SK-N-SH treated with all-trans-retinoic acid at 6 μM for 48 hours (cell line): ENCODE measurements around the gene NOTUM.

Experiments used
- ATAC-seq: fragments of 200-7000 bp; cut with Tn5 transposase; 3 replicates; pipeline ENCODE4 v1.9.1; 2020; ENCODE audit warnings: mild to moderate bottlenecking, moderate library complexity
- ARNTL ChIP-seq: fragments of 450-650 bp; formaldehyde crosslinking; IDR thresholded peaks from 2 replicates; pipeline ENCODE4 v1.5.0; 2020; ENCODE audit warnings: low read depth, mild to moderate bottlenecking, moderate library complexity, borderline replicate concordance
- BACH2 ChIP-seq: fragments of 250-450 bp; sonication (Bioruptor Pico); IDR thresholded peaks from 2 replicates; pipeline ENCODE4 v1.9.0; 2021; ENCODE audit warnings: mild to moderate bottlenecking, borderline replicate concordance
- CSDC2 ChIP-seq: fragments of 250-450 bp; sonication (Bioruptor Pico); IDR thresholded peaks from 2 replicates; pipeline ENCODE4 v1.5.0; 2020; ENCODE audit warnings: mild to moderate bottlenecking, moderate library complexity
- ESRRG ChIP-seq: fragments of 250-450 bp; sonication (Bioruptor Pico); IDR thresholded peaks from 2 replicates; pipeline ENCODE4 v1.6.1; 2021; ENCODE audit warnings: mild to moderate bottlenecking
- GLIS3 ChIP-seq: fragments of 250-450 bp; sonication (Bioruptor Pico); IDR thresholded peaks from 2 replicates; pipeline ENCODE4 v1.5.0; 2020; ENCODE audit warnings: mild to moderate bottlenecking, moderate library complexity
- ISL1 ChIP-seq: fragments of 250-450 bp; sonication (Bioruptor Pico); IDR thresholded peaks from 2 replicates; pipeline ENCODE4 v2.1.2; 2022; ENCODE audit warnings: mild to moderate bottlenecking, moderate library complexity
- OSR1 ChIP-seq: fragments of 250-450 bp; sonication (Bioruptor Pico); IDR thresholded peaks from 2 replicates; pipeline ENCODE4 v1.8.0; 2022; ENCODE audit warnings: moderate library complexity, mild to moderate bottlenecking, inconsistent platforms
- RARB ChIP-seq: fragments of 250-450 bp; sonication (Bioruptor Pico); IDR thresholded peaks from 2 replicates; pipeline ENCODE4 v1.8.0; 2021; ENCODE audit warnings: mild to moderate bottlenecking, moderate library complexity
- SNAI2 ChIP-seq: fragments of 250-450 bp; sonication (Bioruptor Pico); IDR thresholded peaks from 2 replicates; pipeline ENCODE4 v1.5.0; 2020; ENCODE audit warnings: mild to moderate bottlenecking, moderate library complexity
- TCF4 ChIP-seq: fragments of 250-450 bp; sonication (Bioruptor Pico); IDR thresholded peaks from 2 replicates; pipeline ENCODE4 v1.8.0; 2021; ENCODE audit warnings: mild to moderate bottlenecking, moderate library complexity, borderline replicate concordance
- TOX ChIP-seq: fragments of 250-450 bp; sonication (Bioruptor Pico); IDR thresholded peaks from 2 replicates; pipeline ENCODE4 v1.8.0; 2021; ENCODE audit warnings: mild to moderate bottlenecking, moderate library complexity, borderline replicate concordance
- ZC3H10 ChIP-seq: fragments of 250-450 bp; sonication (Bioruptor Pico); IDR thresholded peaks from 2 replicates; pipeline ENCODE4 v1.5.1; 2021; ENCODE audit warnings: mild to moderate bottlenecking, moderate library complexity
- ZFP30 ChIP-seq: fragments of 450-650 bp; formaldehyde crosslinking; IDR thresholded peaks from 2 replicates; pipeline ENCODE4 v1.5.0; 2022; ENCODE audit warnings: mild to moderate bottlenecking, moderate library complexity
- ZNF565 ChIP-seq: fragments of 450-650 bp; formaldehyde crosslinking; conservative IDR thresholded peaks from 2 replicates; pipeline ENCODE4 v1.5.0; 2020; ENCODE audit warnings: low read depth, mild to moderate bottlenecking, moderate library complexity
- ZNF70 ChIP-seq: fragments of 450-650 bp; formaldehyde crosslinking; IDR thresholded peaks from 2 replicates; pipeline ENCODE4 v1.5.0; 2020; ENCODE audit warnings: mild to moderate bottlenecking, moderate library complexity
- ZNF8 ChIP-seq: fragments of 450-650 bp; formaldehyde crosslinking; IDR thresholded peaks from 2 replicates; pipeline ENCODE4 v1.5.0; 2020; ENCODE audit warnings: mild to moderate bottlenecking, moderate library complexity
- TF ChIP-seq, protein P1 (sequence below): fragments of 250-450 bp; sonication (Bioruptor Pico); IDR thresholded peaks from 2 replicates; pipeline ENCODE4 v1.5.0; 2020; ENCODE audit warnings: mild to moderate bottlenecking, moderate library complexity
- TF ChIP-seq, protein P2 (sequence below): fragments of 250-450 bp; sonication (Bioruptor Pico); IDR thresholded peaks from 2 replicates; pipeline ENCODE4 v1.5.1; 2021; ENCODE audit warnings: mild to moderate bottlenecking, moderate library complexity
- TF ChIP-seq, protein P3 (sequence below): fragments of 250-450 bp; sonication (Bioruptor Pico); IDR thresholded peaks from 2 replicates; pipeline ENCODE4 v1.5.1; 2020; ENCODE audit warnings: low read depth, mild to moderate bottlenecking, moderate library complexity
- TF ChIP-seq, protein P4 (sequence below): fragments of 250-450 bp; sonication (Bioruptor Pico); IDR thresholded peaks from 2 replicates; pipeline ENCODE4 v1.8.0; 2021; ENCODE audit warnings: low read depth, mild to moderate bottlenecking, moderate library complexity, borderline replicate concordance
- TF ChIP-seq, protein P5 (sequence below): fragments of 250-450 bp; sonication (Bioruptor Pico); IDR thresholded peaks from 2 replicates; pipeline ENCODE4 v1.8.0; 2020; ENCODE audit warnings: mild to moderate bottlenecking, moderate library complexity, borderline replicate concordance

The NOTUM gene

DNA sequence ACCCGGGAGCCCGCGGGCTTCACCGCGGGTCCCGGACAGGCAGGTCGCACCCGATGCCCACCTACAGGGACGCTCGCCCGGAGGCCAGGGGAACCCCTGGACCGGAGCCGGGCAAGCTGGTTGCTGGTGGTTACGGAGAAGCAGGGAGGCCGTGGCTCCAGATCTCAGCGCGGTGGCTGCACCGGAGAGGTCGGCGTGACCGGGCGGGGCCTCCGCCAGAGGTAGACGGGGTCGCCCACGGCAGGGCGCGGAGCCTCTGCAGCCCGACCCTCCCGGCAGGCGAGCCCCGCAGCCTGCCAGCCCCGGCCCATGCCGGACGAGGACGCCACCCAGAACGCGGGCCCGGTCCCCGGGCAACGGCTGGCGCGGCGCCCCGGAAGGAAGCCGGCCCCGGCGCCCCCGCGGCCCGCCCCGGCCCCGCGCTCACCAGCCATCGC is 50.1 kb downstream of the NOTUM start:
- peak; percentile 17 for ATAC-seq
- TF ChIP-seq TCF4 (CRISPR knock-in tag) (no peak), SNAI2 (CRISPR knock-in tag) (no peak), ZNF565 (CRISPR knock-in tag) (no peak), ZC3H10 (no peak), ZNF70 (CRISPR knock-in tag) (no peak), ZFP30 (no peak), BACH2 (no peak), ARNTL (CRISPR knock-in tag) (no peak), TOX (CRISPR knock-in tag) (no peak), CSDC2 (CRISPR knock-in tag) (no peak), ISL1 (CRISPR knock-in tag) (no peak), OSR1 (CRISPR knock-in tag) (no peak), ZNF8 (CRISPR knock-in tag) (no peak), RARB (no peak), GLIS3 (CRISPR knock-in tag) (no peak), ESRRG (CRISPR knock-in tag) (no peak)
- TF ChIP-seq, protein P1, sequence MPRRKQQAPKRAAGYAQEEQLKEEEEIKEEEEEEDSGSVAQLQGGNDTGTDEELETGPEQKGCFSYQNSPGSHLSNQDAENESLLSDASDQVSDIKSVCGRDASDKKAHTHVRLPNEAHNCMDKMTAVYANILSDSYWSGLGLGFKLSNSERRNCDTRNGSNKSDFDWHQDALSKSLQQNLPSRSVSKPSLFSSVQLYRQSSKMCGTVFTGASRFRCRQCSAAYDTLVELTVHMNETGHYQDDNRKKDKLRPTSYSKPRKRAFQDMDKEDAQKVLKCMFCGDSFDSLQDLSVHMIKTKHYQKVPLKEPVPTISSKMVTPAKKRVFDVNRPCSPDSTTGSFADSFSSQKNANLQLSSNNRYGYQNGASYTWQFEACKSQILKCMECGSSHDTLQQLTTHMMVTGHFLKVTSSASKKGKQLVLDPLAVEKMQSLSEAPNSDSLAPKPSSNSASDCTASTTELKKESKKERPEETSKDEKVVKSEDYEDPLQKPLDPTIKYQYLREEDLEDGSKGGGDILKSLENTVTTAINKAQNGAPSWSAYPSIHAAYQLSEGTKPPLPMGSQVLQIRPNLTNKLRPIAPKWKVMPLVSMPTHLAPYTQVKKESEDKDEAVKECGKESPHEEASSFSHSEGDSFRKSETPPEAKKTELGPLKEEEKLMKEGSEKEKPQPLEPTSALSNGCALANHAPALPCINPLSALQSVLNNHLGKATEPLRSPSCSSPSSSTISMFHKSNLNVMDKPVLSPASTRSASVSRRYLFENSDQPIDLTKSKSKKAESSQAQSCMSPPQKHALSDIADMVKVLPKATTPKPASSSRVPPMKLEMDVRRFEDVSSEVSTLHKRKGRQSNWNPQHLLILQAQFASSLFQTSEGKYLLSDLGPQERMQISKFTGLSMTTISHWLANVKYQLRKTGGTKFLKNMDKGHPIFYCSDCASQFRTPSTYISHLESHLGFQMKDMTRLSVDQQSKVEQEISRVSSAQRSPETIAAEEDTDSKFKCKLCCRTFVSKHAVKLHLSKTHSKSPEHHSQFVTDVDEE = no peak
- TF ChIP-seq, protein P2, sequence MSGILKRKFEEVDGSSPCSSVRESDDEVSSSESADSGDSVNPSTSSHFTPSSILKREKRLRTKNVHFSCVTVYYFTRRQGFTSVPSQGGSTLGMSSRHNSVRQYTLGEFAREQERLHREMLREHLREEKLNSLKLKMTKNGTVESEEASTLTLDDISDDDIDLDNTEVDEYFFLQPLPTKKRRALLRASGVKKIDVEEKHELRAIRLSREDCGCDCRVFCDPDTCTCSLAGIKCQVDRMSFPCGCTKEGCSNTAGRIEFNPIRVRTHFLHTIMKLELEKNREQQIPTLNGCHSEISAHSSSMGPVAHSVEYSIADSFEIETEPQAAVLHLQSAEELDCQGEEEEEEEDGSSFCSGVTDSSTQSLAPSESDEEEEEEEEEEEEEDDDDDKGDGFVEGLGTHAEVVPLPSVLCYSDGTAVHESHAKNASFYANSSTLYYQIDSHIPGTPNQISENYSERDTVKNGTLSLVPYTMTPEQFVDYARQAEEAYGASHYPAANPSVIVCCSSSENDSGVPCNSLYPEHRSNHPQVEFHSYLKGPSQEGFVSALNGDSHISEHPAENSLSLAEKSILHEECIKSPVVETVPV = no peak
- TF ChIP-seq, protein P3, sequence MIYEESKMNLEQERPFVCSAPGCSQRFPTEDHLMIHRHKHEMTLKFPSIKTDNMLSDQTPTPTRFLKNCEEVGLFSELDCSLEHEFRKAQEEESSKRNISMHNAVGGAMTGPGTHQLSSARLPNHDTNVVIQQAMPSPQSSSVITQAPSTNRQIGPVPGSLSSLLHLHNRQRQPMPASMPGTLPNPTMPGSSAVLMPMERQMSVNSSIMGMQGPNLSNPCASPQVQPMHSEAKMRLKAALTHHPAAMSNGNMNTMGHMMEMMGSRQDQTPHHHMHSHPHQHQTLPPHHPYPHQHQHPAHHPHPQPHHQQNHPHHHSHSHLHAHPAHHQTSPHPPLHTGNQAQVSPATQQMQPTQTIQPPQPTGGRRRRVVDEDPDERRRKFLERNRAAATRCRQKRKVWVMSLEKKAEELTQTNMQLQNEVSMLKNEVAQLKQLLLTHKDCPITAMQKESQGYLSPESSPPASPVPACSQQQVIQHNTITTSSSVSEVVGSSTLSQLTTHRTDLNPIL (CRISPR knock-in tag) = no peak
- TF ChIP-seq, protein P4, sequence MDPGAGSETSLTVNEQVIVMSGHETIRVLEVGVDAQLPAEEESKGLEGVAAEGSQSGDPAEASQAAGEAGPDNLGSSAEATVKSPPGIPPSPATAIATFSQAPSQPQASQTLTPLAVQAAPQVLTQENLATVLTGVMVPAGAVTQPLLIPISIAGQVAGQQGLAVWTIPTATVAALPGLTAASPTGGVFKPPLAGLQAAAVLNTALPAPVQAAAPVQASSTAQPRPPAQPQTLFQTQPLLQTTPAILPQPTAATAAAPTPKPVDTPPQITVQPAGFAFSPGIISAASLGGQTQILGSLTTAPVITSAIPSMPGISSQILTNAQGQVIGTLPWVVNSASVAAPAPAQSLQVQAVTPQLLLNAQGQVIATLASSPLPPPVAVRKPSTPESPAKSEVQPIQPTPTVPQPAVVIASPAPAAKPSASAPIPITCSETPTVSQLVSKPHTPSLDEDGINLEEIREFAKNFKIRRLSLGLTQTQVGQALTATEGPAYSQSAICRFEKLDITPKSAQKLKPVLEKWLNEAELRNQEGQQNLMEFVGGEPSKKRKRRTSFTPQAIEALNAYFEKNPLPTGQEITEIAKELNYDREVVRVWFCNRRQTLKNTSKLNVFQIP (CRISPR knock-in tag) = no peak

DNA sequence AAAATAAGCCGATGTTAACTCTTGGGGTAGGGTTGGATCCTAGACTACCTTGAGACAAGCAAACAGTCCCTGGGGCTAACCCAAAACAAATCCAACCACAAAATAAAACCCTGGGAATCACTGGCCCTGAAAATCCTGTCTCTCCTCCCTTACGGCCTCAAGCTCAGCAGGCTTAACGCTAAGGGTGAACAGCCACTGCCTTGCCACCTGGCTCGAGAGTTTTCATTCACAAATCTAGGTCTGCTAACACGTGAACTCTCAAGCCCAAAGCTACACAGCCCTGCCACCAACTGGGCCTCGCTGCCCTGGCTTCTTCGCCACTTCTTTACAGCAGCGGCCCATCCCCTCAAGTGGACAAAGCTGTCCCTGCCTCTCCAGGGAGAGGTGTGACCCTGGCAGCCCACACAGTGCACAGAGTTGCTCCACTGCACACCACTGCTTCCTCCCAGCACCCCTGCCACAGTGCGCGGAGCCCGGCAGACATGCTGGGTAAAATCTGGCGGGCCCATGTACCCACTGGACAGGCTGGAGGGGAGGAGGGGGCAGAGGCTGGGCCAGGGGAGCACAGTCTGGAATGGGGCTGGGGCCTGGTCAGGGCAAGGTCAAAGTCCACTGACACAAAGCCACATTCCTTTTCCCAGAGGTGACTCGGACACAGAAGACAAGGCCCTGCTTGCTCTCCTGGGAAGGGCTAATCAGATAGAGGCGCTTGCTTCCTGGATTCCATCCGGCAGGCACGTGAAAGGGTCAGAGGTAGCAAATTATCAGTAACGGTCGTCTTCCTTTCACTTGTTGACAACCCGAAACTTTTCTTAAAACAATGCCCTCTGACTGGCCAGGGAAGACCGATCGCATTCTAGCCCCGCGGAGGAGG is 50.8 kb downstream of the NOTUM start:
- peak; percentile 10 for ATAC-seq
- TF ChIP-seq BACH2 (no peak), ZNF70 (CRISPR knock-in tag) (no peak), ZC3H10 (no peak), ZNF565 (CRISPR knock-in tag) (no peak), GLIS3 (CRISPR knock-in tag) (no peak), SNAI2 (CRISPR knock-in tag) (no peak), ZFP30 (no peak), ISL1 (CRISPR knock-in tag) (no peak), ARNTL (CRISPR knock-in tag) (no peak), RARB (no peak), ESRRG (CRISPR knock-in tag) (no peak), TOX (CRISPR knock-in tag) (no peak), CSDC2 (CRISPR knock-in tag) (no peak)
- TF ChIP-seq, protein P1 = no peak
- TF ChIP-seq, protein P5, sequence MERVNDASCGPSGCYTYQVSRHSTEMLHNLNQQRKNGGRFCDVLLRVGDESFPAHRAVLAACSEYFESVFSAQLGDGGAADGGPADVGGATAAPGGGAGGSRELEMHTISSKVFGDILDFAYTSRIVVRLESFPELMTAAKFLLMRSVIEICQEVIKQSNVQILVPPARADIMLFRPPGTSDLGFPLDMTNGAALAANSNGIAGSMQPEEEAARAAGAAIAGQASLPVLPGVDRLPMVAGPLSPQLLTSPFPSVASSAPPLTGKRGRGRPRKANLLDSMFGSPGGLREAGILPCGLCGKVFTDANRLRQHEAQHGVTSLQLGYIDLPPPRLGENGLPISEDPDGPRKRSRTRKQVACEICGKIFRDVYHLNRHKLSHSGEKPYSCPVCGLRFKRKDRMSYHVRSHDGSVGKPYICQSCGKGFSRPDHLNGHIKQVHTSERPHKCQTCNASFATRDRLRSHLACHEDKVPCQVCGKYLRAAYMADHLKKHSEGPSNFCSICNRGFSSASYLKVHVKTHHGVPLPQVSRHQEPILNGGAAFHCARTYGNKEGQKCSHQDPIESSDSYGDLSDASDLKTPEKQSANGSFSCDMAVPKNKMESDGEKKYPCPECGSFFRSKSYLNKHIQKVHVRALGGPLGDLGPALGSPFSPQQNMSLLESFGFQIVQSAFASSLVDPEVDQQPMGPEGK = no peak
- TF ChIP-seq, protein P4 (CRISPR knock-in tag) = no peak
- TF ChIP-seq, protein P2 = no peak
